ENCODE data around the gene FNIP2. TPM values are rescaled to one million over a fixed set of nuclear protein-coding genes. Genes with fewer than 3 reads are reported as not detected.

FNIP2 gene
- total and polyA plus RNA-seq, 10 of the 15 experiments (the other 5 are each of a cell fraction or from before 2014, with no cell fraction given) = 0.03 to 0.38 (median 0.15) TPM

DNA sequence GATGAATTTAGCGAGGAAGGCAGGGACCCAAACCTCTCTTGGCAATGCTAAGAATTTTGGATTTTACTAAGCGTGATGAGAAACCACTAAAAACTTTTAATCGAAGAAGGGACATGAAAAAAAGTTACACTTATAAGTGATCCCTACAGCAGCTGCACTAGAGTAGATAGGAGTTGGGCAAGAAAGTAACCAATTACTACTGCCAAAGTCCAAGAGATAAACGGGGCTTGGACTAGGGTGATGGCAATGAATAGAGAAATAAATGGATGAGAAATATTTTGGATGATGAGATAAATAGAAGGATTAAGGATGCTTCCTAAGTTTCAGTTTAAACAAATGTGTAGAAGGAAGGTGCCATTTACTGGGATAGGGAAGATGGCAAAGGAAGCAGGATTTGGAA, 6.3 kb upstream of the FNIP2 start (continued):
- TF ChIP-seq, protein P1, sequence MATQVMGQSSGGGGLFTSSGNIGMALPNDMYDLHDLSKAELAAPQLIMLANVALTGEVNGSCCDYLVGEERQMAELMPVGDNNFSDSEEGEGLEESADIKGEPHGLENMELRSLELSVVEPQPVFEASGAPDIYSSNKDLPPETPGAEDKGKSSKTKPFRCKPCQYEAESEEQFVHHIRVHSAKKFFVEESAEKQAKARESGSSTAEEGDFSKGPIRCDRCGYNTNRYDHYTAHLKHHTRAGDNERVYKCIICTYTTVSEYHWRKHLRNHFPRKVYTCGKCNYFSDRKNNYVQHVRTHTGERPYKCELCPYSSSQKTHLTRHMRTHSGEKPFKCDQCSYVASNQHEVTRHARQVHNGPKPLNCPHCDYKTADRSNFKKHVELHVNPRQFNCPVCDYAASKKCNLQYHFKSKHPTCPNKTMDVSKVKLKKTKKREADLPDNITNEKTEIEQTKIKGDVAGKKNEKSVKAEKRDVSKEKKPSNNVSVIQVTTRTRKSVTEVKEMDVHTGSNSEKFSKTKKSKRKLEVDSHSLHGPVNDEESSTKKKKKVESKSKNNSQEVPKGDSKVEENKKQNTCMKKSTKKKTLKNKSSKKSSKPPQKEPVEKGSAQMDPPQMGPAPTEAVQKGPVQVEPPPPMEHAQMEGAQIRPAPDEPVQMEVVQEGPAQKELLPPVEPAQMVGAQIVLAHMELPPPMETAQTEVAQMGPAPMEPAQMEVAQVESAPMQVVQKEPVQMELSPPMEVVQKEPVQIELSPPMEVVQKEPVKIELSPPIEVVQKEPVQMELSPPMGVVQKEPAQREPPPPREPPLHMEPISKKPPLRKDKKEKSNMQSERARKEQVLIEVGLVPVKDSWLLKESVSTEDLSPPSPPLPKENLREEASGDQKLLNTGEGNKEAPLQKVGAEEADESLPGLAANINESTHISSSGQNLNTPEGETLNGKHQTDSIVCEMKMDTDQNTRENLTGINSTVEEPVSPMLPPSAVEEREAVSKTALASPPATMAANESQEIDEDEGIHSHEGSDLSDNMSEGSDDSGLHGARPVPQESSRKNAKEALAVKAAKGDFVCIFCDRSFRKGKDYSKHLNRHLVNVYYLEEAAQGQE (IDR thresholded peaks at IDR 0.05; ENCODE audit: low read depth, low read length) = no peak
- no peak for TF ChIP-seq ZNF274 (IDR thresholded peaks at IDR 0.05; ENCODE audit: insufficient read depth, insufficient read length)
- TF ChIP-seq JUND (IDR thresholded peaks at IDR 0.05; ENCODE audit: low read depth, low read length) = no peak
- TF ChIP-seq TCF7 (IDR thresholded peaks at IDR 0.05; ENCODE audit: borderline replicate concordance) = no peak
- TF ChIP-seq, protein P2, sequence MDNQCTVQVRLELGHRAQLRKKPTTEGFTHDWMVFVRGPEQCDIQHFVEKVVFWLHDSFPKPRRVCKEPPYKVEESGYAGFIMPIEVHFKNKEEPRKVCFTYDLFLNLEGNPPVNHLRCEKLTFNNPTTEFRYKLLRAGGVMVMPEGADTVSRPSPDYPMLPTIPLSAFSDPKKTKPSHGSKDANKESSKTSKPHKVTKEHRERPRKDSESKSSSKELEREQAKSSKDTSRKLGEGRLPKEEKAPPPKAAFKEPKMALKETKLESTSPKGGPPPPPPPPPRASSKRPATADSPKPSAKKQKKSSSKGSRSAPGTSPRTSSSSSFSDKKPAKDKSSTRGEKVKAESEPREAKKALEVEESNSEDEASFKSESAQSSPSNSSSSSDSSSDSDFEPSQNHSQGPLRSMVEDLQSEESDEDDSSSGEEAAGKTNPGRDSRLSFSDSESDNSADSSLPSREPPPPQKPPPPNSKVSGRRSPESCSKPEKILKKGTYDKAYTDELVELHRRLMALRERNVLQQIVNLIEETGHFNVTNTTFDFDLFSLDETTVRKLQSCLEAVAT (IDR thresholded peaks at IDR 0.05) = no peak
- TF ChIP-seq, protein P3, sequence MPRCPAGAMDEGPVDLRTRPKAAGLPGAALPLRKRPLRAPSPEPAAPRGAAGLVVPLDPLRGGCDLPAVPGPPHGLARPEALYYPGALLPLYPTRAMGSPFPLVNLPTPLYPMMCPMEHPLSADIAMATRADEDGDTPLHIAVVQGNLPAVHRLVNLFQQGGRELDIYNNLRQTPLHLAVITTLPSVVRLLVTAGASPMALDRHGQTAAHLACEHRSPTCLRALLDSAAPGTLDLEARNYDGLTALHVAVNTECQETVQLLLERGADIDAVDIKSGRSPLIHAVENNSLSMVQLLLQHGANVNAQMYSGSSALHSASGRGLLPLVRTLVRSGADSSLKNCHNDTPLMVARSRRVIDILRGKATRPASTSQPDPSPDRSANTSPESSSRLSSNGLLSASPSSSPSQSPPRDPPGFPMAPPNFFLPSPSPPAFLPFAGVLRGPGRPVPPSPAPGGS (IDR thresholded peaks at IDR 0.05; ENCODE audit: borderline replicate concordance, insufficient read depth, low read depth, low read length, poor library complexity, severe bottlenecking) = no peak
- TF ChIP-seq POLR2A (IDR thresholded peaks at IDR 0.05; ENCODE audit: low read depth, low read length) = no peak

Data from GM12878 (cell line).